ENCODE results near the gene PSPN.
A peak's percentile ranks its signal among the peaks of the same experiment; 100 is the strongest.

The PSPN gene, protein sequence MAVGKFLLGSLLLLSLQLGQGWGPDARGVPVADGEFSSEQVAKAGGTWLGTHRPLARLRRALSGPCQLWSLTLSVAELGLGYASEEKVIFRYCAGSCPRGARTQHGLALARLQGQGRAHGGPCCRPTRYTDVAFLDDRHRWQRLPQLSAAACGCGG

GRCh38 chr19:6375411-6376010 is at the start of gene PSPN:
Gene PSPN (minus strand): TSS chr19:6375933. CDS start chr19:6375849, 84 bp downstream.
- DNase-seq: no peak

- DNase-seq: peak; percentile 99
These were observed 49.4 kb upstream of the PSPN start for GRCh38 chr19:6424939-6425731.

DNA sequence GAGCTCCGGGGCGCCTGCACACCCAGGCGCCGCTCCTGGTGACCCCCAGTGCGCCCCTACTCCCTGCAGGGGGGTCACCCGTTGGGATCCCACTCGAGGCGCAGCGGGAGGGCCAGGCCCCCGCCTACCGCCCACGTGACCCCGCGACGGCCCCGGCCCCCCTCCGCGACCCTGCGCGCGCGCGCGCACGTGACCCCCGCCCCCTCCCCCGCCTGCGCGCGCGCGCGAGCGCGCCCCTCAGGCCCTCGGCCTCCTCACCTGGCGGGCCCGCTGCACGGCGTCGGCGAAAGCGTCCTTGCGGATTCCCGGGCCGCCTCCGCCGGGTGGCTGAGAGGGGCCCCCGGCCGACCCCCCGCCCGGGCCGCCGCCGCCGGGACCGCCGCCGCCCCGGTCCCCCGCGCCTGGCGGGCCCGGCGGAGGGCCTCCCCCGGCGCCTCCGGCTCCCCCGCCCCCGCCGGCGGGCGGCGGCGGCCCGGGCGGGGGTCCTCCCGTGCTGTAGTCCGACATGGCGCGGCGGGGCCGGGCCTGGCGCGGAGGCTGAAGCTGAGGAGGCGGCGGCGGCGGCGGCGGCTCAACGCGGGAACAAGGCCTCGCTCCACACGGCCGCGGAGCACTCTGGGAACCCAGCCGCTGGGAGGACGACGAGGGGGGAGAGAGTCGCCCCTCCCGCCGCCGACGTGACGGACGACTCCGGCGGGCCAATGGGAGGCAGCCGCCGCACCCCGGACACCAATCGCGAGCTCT is 48.6 kb upstream of the PSPN start, which contains the start of gene KHSRP:
KHSRP (minus strand) TSS at position 617 of the 744 bp plus-strand sequence; CDS start at position 507, 110 bp downstream.
- DNase-seq: no peak

DNA sequence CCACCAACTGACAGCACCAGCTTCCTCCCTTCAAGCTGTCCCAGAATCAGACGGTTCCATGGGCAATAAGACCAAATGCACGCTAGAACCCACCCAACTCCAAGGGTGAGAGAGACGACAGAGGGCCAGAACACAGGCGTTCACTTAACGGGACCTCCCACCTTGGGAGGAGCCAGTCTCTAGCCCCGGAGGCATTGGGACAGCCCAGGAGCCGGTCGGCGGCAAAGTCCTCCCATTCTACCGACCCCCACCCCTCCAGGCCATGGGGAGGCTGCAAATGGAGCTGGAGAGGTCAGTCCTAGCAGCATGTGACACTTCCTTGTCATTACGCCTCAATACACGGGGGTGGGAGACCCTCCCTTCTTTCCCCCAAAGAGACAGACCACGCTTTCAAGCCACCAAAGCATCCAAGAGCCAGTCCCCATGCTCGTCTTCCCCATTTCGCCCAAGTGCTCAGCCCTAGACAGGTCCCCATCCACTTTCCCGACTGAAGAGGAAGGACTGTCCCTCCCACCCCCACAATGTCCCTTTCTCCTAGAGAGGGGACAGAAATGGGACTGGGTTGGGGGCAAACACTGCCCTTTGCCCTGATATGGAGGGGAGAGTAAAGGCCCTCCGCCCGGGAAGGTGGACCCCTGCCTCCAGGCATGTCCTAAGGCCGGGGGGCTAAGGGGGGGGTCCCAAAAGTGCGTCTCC is 47.9 kb upstream of the PSPN start:
- peak; percentile 2 for DNase-seq

DNA sequence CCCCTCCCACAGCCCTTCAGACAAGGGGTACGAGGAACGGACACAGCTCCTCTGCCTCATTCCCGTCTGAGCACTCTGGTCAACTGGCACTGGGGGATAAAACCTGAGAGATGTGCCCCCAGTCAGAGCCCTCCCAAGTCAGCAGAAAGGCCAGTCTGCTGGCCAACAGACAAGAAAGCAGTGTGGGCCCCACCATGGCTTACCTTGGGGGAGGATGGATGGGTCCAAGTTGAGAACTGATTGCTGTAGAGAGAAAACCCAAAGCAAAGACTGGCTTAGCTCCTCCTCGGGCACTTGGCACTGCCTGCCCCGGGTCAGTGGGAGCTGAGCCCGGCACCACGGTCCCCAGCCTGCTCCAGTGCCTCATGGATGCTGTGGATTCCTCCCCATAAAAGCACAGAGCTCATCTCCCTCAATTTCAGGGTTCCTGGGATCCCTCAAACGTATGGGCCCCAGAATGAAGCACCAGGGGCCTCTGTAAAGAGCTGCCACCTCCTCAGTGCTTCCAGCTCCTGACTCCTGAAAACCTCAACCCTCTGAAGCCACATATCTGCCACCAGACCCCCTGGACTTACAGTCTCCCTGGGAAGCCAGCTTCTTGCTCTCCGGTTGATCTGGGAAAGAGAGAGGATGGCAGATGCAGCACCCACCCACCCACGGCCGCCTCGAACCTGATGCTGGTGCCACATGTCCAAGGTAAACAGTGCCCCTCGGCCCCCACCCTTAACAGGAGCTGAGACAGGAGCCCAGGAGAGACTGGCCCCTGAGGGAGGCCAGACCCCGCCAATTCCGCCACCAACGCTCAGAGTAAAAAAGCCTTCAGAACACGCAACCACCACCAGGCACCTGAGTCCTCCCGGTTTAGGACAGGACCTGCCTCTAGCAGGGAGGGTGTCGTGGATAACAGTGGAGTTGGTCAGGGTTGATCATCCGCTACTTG is 45.6 kb upstream of the PSPN start:
- no peak for DNase-seq

DNA sequence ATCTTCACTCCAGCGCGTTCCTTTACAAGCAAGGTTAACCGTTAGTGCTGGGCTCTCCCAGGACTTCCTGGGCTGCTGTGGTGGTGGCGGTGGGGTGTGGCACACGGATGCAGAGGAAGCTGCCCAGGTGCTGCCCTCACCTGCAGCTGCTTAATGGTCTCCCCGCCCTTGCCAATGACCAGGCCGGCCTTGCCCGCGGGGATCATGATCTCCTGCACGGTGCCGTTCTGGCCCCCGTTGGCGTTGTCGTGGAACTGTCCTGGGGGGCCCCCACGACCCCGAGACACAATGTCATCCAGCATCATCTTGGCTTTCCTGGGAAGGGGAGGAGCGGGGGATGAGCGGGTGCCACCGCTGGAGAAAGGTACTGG is 42.8 kb upstream of the PSPN start:
- no peak for DNase-seq

DNA sequence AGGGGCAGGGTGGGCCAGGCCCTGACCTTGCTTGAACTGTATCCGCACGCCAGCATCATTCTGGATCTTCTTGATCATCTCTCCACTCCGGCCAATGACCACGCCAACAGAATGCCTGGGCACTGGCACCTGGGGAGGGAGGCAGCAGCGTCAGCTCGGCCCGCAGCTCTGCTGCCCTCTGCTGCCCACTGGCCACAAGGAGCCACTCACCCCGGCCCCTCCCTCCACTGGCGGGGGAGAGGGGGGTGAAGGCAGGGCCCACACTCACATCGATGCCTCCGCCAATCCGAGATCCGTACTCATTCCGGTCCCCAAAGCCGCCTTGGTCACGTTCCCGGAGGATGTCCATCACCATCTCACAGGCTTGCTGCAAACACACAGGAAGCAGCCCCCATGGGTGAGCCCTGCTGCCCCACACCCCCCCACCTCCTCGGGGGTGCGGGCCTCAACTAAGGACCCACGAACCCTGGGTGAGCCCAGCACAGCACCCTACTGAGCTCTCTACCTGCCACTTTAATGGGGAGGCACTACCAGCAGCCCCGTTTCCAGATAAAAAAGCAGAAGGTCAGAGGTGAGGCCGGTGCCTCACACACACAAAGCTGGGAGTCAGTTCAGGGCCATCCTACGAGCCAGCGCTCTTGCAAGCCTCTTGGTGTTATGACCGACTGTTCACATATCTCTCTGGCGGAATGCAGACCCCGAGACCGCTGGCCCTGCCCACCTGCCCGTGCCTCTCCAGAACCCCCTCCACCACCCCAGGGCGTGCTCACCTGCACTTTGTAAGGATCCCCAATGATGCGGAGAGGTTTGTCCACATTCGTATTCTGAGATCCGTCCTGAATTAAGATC is 42.2 kb upstream of the PSPN start:
- no peak for DNase-seq

DNA sequence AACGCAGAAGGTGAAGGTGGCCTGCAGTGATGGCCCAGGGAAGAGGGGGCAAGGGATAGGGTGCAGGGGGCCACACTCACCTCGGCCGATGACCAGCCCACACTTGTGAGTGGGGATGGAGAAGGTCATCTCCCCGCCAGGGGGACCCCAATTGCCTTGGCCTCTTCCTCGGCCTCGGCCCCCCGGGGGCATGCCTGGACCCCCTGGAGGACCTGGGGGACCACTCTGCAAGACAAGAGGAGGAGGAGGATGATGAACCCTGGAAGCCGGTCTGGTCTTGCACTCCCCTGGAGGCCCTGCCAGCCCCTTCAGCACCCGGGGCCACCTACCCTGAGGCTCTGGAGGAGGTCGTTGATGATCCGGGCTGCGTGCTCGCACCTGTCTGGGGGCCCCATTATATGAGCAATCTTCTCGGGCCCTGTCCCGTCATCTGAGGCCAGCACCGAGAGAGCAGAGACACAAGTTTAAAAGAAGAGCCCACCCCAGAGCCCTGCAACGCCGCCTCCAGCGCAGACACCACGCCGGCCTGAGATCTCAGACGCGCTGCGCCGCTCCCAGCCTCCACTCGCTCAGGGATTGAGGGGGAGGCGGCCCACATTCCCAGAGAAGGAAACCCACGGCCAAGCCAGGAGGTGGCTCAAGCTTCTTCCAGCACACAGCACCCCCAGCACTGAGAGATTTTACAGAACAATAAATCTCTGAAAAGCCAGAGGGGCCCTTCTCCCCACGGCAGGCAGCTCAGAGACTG is 41.1 kb upstream of the PSPN start:
- no peak for DNase-seq

- no peak for DNase-seq
These were observed 40.0 kb upstream of the PSPN start for GRCh38 chr19:6415591-6416190.

GRCh38 chr19:6414793-6415590 is 39.3 kb upstream of the PSPN start:
- no peak for DNase-seq

- DNase-seq: no peak
These were observed 38.2 kb upstream of the PSPN start for GRCh38 chr19:6413721-6414643.

- no peak for DNase-seq
These were observed 37.6 kb upstream of the PSPN start for GRCh38 chr19:6413291-6413690.

DNA sequence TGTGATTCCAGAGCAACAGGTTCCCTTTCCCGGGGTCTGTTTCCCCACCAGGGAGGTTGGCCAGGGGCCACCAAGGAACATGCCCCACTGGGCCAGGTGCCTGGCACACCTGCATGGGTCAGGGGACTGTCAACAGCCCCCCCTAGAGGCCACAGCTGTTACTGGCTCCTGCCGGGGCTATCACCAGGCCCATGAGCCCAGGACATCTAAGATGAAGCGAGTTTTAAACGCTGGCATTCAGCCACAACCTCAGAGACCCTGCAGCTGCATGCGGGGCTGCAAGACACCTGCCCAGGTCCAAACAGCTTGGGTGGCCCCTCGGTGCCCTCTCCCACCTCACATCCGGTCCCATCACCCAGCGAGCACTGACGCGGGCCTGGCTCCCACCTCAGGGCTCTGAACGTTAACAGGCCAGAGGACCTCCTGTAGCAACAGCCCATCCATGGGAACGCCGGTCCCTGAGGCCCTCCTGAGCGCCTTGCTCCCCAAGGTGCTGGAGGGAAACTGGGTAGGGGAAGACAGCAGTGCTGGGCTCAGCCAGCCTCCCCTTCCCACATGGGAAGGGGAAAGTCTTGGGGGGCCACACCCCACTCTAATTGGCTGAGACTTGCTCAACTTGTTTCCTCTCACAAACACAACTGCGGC is 36.8 kb upstream of the PSPN start:
- no peak for DNase-seq

- DNase-seq: no peak
These were observed 36.3 kb upstream of the PSPN start for GRCh38 chr19:6412061-6412446.

GRCh38 chr19:6409346-6409745 is 33.6 kb upstream of the PSPN start:
- DNase-seq: no peak

- DNase-seq: no peak
These were observed 30.7 kb upstream of the PSPN start for GRCh38 chr19:6406401-6406800.
